Measurements from ENCODE around the gene PAX5.

DNA sequence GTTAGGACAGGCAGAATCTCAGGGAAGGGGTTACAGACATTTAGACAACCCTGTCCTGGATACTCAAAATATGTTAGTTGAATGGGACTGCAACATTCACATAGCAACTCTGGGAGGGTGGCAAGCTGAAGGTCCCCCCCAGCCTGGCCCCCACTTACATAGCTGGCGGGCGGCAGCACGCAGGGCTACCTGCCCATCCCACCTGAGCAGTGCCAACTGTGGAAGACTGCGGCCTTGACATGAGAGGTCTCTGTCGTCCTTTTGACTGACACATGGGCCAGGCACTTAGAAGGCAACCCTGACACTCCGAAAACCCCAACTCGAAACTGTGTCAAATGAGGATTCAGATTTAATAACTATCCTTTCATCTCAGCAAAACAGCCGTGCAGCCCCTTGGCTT is 16.5 kb downstream of the PAX5 start:
- TF ChIP-seq, protein P1, sequence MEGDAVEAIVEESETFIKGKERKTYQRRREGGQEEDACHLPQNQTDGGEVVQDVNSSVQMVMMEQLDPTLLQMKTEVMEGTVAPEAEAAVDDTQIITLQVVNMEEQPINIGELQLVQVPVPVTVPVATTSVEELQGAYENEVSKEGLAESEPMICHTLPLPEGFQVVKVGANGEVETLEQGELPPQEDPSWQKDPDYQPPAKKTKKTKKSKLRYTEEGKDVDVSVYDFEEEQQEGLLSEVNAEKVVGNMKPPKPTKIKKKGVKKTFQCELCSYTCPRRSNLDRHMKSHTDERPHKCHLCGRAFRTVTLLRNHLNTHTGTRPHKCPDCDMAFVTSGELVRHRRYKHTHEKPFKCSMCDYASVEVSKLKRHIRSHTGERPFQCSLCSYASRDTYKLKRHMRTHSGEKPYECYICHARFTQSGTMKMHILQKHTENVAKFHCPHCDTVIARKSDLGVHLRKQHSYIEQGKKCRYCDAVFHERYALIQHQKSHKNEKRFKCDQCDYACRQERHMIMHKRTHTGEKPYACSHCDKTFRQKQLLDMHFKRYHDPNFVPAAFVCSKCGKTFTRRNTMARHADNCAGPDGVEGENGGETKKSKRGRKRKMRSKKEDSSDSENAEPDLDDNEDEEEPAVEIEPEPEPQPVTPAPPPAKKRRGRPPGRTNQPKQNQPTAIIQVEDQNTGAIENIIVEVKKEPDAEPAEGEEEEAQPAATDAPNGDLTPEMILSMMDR (IDR thresholded peaks at IDR 0.05; ENCODE audit: low read length), result no peak
- TF ChIP-seq EZH2 (optimal IDR thresholded peaks at IDR 0.05; ENCODE audit: low read depth, low read length) (no peak), EZH2phosphoT487 (IDR thresholded peaks at IDR 0.05; ENCODE audit: low read length) (no peak)
